ENCODE data around the gene QRICH2. TPM values are rescaled to one million over a fixed set of nuclear protein-coding genes. Genes with fewer than 3 reads are reported as not detected.

Gene QRICH2
- total and polyA plus RNA-seq, 9 of the 15 experiments (the other 6 are each of a cell fraction or from before 2014, with no cell fraction given) = 0.03 to 1.6 (median 0.81) TPM

Small RNA genes lying within 50 kb of the gene (small RNA-seq; reads per million reads assigned to genes)
- gene RF00019 (not detected), gene RNU6-24P (not detected)

Other genes starting within 250 kb of the QRICH2 start
Only the 7 nearest of the 14 such genes appear.
- gene FOXJ1, start 167.0 kb downstream of the QRICH2 start, total RNA-seq (2014; rRNA removed) = not detected in 2 replicates
- gene FOXJ1, start 167.0 kb downstream of the QRICH2 start, total RNA-seq (2014; rRNA removed; fragmentation: Illumina TruSeq; extraction: Trizol) = not detected in 2 replicates
- not detected in 2 replicates for gene FOXJ1, start 167.0 kb downstream of the QRICH2 start, total RNA-seq (2015; rRNA removed; fragmentation: Illumina TruSeq; extraction: Trizol)
- 0.07 TPM in 2 replicates for gene FOXJ1, start 167.0 kb downstream of the QRICH2 start, total RNA-seq (2021)
- gene FOXJ1, start 167.0 kb downstream of the QRICH2 start, polyA plus RNA-seq (2011; rRNA removed) = not detected in 2 replicates
- gene FOXJ1, start 167.0 kb downstream of the QRICH2 start, polyA plus RNA-seq (2014; fragmentation: Illumina TruSeq; extraction: Trizol) = not detected in 2 replicates
- gene FOXJ1, start 167.0 kb downstream of the QRICH2 start, polyA plus RNA-seq (2014; fragmentation: Nextera tagmentation; extraction: Ambion mirVana) = not detected
- not detected in 2 replicates for gene FOXJ1, start 167.0 kb downstream of the QRICH2 start, polyA plus RNA-seq (2014; rRNA removed)
- gene RNF157, start 67.8 kb downstream of the QRICH2 start, total RNA-seq (2014; rRNA removed) = 12.7 and 21.6 TPM in 2 replicates
- gene RNF157, start 67.8 kb downstream of the QRICH2 start, total RNA-seq (2014; rRNA removed; fragmentation: Illumina TruSeq; extraction: Trizol) = 16.3 and 17.9 TPM in 2 replicates
- 28.2 and 28.7 TPM in 2 replicates for gene RNF157, start 67.8 kb downstream of the QRICH2 start, total RNA-seq (2015; rRNA removed; fragmentation: Illumina TruSeq; extraction: Trizol)
- 28.6 and 29.0 TPM in 2 replicates for gene RNF157, start 67.8 kb downstream of the QRICH2 start, total RNA-seq (2021)
- gene RNF157, start 67.8 kb downstream of the QRICH2 start, polyA plus RNA-seq (2011; rRNA removed) = 30.5 and 37.8 TPM in 2 replicates
- gene RNF157, start 67.8 kb downstream of the QRICH2 start, polyA plus RNA-seq (2014; fragmentation: Illumina TruSeq; extraction: Trizol) = 29.0 and 31.7 TPM in 2 replicates
- 10 to 100 TPM in 1 of 2 experiments, 1 to 10 TPM in 1; 8.1 to 12.7 TPM for gene RNF157, start 67.8 kb downstream of the QRICH2 start, polyA plus RNA-seq (2014; fragmentation: Nextera tagmentation; extraction: Ambion mirVana)
- gene RNF157, start 67.8 kb downstream of the QRICH2 start, polyA plus RNA-seq (2014; rRNA removed) = 20.8 and 26.3 TPM in 2 replicates
- gene UBALD2, start 42.9 kb downstream of the QRICH2 start, total RNA-seq (2014; rRNA removed) = 43.1 and 52.7 TPM in 2 replicates
- 5.8 and 7.6 TPM in 2 replicates for gene UBALD2, start 42.9 kb downstream of the QRICH2 start, total RNA-seq (2014; rRNA removed; fragmentation: Illumina TruSeq; extraction: Trizol)
- 21.9 and 25.3 TPM in 2 replicates for gene UBALD2, start 42.9 kb downstream of the QRICH2 start, total RNA-seq (2015; rRNA removed; fragmentation: Illumina TruSeq; extraction: Trizol)
- gene UBALD2, start 42.9 kb downstream of the QRICH2 start, total RNA-seq (2021) = 85.3 and 94.1 TPM in 2 replicates
- 46.6 and 79.6 TPM in 2 replicates for gene UBALD2, start 42.9 kb downstream of the QRICH2 start, polyA plus RNA-seq (2011; rRNA removed)
- 17.4 and 39.3 TPM in 2 replicates for gene UBALD2, start 42.9 kb downstream of the QRICH2 start, polyA plus RNA-seq (2014; fragmentation: Illumina TruSeq; extraction: Trizol)
- 1 to 10 TPM; 2.3 to 3.9 TPM for gene UBALD2, start 42.9 kb downstream of the QRICH2 start, polyA plus RNA-seq (2014; fragmentation: Nextera tagmentation; extraction: Ambion mirVana)
- 40.6 and 46.5 TPM in 2 replicates for gene UBALD2, start 42.9 kb downstream of the QRICH2 start, polyA plus RNA-seq (2014; rRNA removed)
- 18.6 and 21.9 TPM in 2 replicates for gene PRPSAP1, start 45.6 kb upstream of the QRICH2 start, total RNA-seq (2014; rRNA removed)
- 39.3 and 39.4 TPM in 2 replicates for gene PRPSAP1, start 45.6 kb upstream of the QRICH2 start, total RNA-seq (2014; rRNA removed; fragmentation: Illumina TruSeq; extraction: Trizol)
- 38.0 and 40.8 TPM in 2 replicates for gene PRPSAP1, start 45.6 kb upstream of the QRICH2 start, total RNA-seq (2015; rRNA removed; fragmentation: Illumina TruSeq; extraction: Trizol)
- 65.8 and 70.8 TPM in 2 replicates for gene PRPSAP1, start 45.6 kb upstream of the QRICH2 start, total RNA-seq (2021)
- 77.1 and 89.9 TPM in 2 replicates for gene PRPSAP1, start 45.6 kb upstream of the QRICH2 start, polyA plus RNA-seq (2011; rRNA removed)
- gene PRPSAP1, start 45.6 kb upstream of the QRICH2 start, polyA plus RNA-seq (2014; fragmentation: Illumina TruSeq; extraction: Trizol) = 70.0 and 73.4 TPM in 2 replicates
- 10 to 100 TPM; 21.9 to 31.9 TPM for gene PRPSAP1, start 45.6 kb upstream of the QRICH2 start, polyA plus RNA-seq (2014; fragmentation: Nextera tagmentation; extraction: Ambion mirVana)
- 61.2 and 72.8 TPM in 2 replicates for gene PRPSAP1, start 45.6 kb upstream of the QRICH2 start, polyA plus RNA-seq (2014; rRNA removed)
- 60.3 and 69.6 TPM in 2 replicates for gene SPHK1, start 76.3 kb upstream of the QRICH2 start, total RNA-seq (2014; rRNA removed)
- gene SPHK1, start 76.3 kb upstream of the QRICH2 start, total RNA-seq (2014; rRNA removed; fragmentation: Illumina TruSeq; extraction: Trizol) = 5.6 and 8.0 TPM in 2 replicates
- 14.1 and 14.9 TPM in 2 replicates for gene SPHK1, start 76.3 kb upstream of the QRICH2 start, total RNA-seq (2015; rRNA removed; fragmentation: Illumina TruSeq; extraction: Trizol)
- gene SPHK1, start 76.3 kb upstream of the QRICH2 start, total RNA-seq (2021) = 56.2 and 58.2 TPM in 2 replicates
- gene SPHK1, start 76.3 kb upstream of the QRICH2 start, polyA plus RNA-seq (2011; rRNA removed) = 20.2 and 21.6 TPM in 2 replicates
- 14.5 and 25.0 TPM in 2 replicates for gene SPHK1, start 76.3 kb upstream of the QRICH2 start, polyA plus RNA-seq (2014; fragmentation: Illumina TruSeq; extraction: Trizol)
- 1 to 10 TPM in 1 of 2 experiments, under 1 TPM in 1; 0.21 to 1.9 TPM for gene SPHK1, start 76.3 kb upstream of the QRICH2 start, polyA plus RNA-seq (2014; fragmentation: Nextera tagmentation; extraction: Ambion mirVana)
- gene SPHK1, start 76.3 kb upstream of the QRICH2 start, polyA plus RNA-seq (2014; rRNA removed) = 45.3 and 51.4 TPM in 2 replicates
- gene UBE2O, start 144.9 kb upstream of the QRICH2 start, total RNA-seq (2014; rRNA removed) = 20.5 and 21.6 TPM in 2 replicates
- 8.8 and 10.0 TPM in 2 replicates for gene UBE2O, start 144.9 kb upstream of the QRICH2 start, total RNA-seq (2014; rRNA removed; fragmentation: Illumina TruSeq; extraction: Trizol)
- gene UBE2O, start 144.9 kb upstream of the QRICH2 start, total RNA-seq (2015; rRNA removed; fragmentation: Illumina TruSeq; extraction: Trizol) = 13.3 and 15.6 TPM in 2 replicates
- gene UBE2O, start 144.9 kb upstream of the QRICH2 start, total RNA-seq (2021) = 36.8 and 39.7 TPM in 2 replicates
- gene UBE2O, start 144.9 kb upstream of the QRICH2 start, polyA plus RNA-seq (2011; rRNA removed) = 12.6 and 20.8 TPM in 2 replicates
- 24.5 and 25.4 TPM in 2 replicates for gene UBE2O, start 144.9 kb upstream of the QRICH2 start, polyA plus RNA-seq (2014; fragmentation: Illumina TruSeq; extraction: Trizol)
- 1 to 10 TPM; 1.6 to 1.7 TPM for gene UBE2O, start 144.9 kb upstream of the QRICH2 start, polyA plus RNA-seq (2014; fragmentation: Nextera tagmentation; extraction: Ambion mirVana)
- gene UBE2O, start 144.9 kb upstream of the QRICH2 start, polyA plus RNA-seq (2014; rRNA removed) = 15.6 and 22.1 TPM in 2 replicates
- not detected in 2 replicates for gene AANAT, start 159.3 kb upstream of the QRICH2 start, total RNA-seq (2014; rRNA removed)
- gene AANAT, start 159.3 kb upstream of the QRICH2 start, total RNA-seq (2014; rRNA removed; fragmentation: Illumina TruSeq; extraction: Trizol) = not detected in 2 replicates
- gene AANAT, start 159.3 kb upstream of the QRICH2 start, total RNA-seq (2015; rRNA removed; fragmentation: Illumina TruSeq; extraction: Trizol) = not detected in 2 replicates
- gene AANAT, start 159.3 kb upstream of the QRICH2 start, total RNA-seq (2021) = not detected in 2 replicates
- gene AANAT, start 159.3 kb upstream of the QRICH2 start, polyA plus RNA-seq (2011; rRNA removed) = not detected in 2 replicates
- gene AANAT, start 159.3 kb upstream of the QRICH2 start, polyA plus RNA-seq (2014; fragmentation: Illumina TruSeq; extraction: Trizol) = not detected in 2 replicates
- not detected for gene AANAT, start 159.3 kb upstream of the QRICH2 start, polyA plus RNA-seq (2014; fragmentation: Nextera tagmentation; extraction: Ambion mirVana)
- not detected in 2 replicates for gene AANAT, start 159.3 kb upstream of the QRICH2 start, polyA plus RNA-seq (2014; rRNA removed)

All from K562 (cell line).